H9 (cell line): Measurements from ENCODE around the gene HTR1A. TPM values are rescaled to one million over a fixed set of nuclear protein-coding genes. Genes with fewer than 3 reads are reported as not detected.
A peak's percentile ranks its signal among the peaks of the same experiment; 100 is the strongest.

Experiments
- DNase-seq: peaks from one replicate; pipeline ENCODE4 v3.0.0-alpha.2; 2017
- H2AFZ ChIP-seq: one replicate; pipeline ENCODE4 v1.6.1; 2013; ENCODE audit warnings: mild to moderate bottlenecking, low read length, control low read depth, moderate library complexity
- H2AK5ac ChIP-seq: 2 replicates; pipeline ENCODE4 v1.6.1; 2013; ENCODE audit warnings: low read length, control low read depth, mixed read lengths; ENCODE audit not compliant: insufficient read length
- H2BK120ac ChIP-seq: one replicate; pipeline ENCODE4 v1.6.1; 2013; ENCODE audit warnings: low read depth, mild to moderate bottlenecking, low read length, control low read depth, inconsistent platforms; ENCODE audit not compliant: poor library complexity, severe bottlenecking
- H2BK12ac ChIP-seq: 2 replicates; pipeline ENCODE4 v1.6.1; 2013; ENCODE audit warnings: low read length, control low read depth, mixed read lengths, low read depth; ENCODE audit not compliant: insufficient read length
- H2BK15ac ChIP-seq: 2 replicates; pipeline ENCODE4 v1.6.1; 2013; ENCODE audit warnings: low read depth, low read length, control low read depth
- H2BK20ac ChIP-seq: one replicate; pipeline ENCODE4 v1.6.1; 2013; ENCODE audit warnings: low read depth, mild to moderate bottlenecking, low read length, control low read depth, inconsistent platforms; ENCODE audit not compliant: poor library complexity, severe bottlenecking
- H2BK5ac ChIP-seq: 2 replicates; pipeline ENCODE4 v1.6.1; 2013; ENCODE audit warnings: low read length, control low read depth, mixed read lengths; ENCODE audit not compliant: insufficient read length
- H3K14ac ChIP-seq: 2 replicates; pipeline ENCODE4 v1.6.1; 2013; ENCODE audit warnings: low read length, control low read depth; ENCODE audit not compliant: insufficient read depth
- H3K18ac ChIP-seq: 2 replicates; pipeline ENCODE4 v1.6.1; 2013; ENCODE audit warnings: low read depth, mild to moderate bottlenecking, mixed read lengths, low read length, control low read depth; ENCODE audit not compliant: insufficient read length
- H3K23ac ChIP-seq: 2 replicates; pipeline ENCODE4 v1.6.1; 2013; ENCODE audit warnings: low read length, control low read depth, mixed read lengths, low read depth; ENCODE audit not compliant: insufficient read length
- H3K23me2 ChIP-seq: 2 replicates; pipeline ENCODE4 v1.6.1; 2013; ENCODE audit warnings: low read depth, mild to moderate bottlenecking, mixed read lengths, low read length, control low read depth; ENCODE audit not compliant: insufficient read length, poor library complexity, severe bottlenecking
- H3K27ac ChIP-seq: 2 replicates; pipeline ENCODE4 v1.5.1; 2013; ENCODE audit warnings: low read length, control low read depth, mixed read lengths, low read depth; ENCODE audit not compliant: insufficient read length
- H3K27me3 ChIP-seq: 2 replicates; pipeline ENCODE4 v1.6.1; 2013; ENCODE audit warnings: low read length, control low read depth, inconsistent platforms; ENCODE audit not compliant: insufficient read depth
- H3K4ac ChIP-seq: 2 replicates; pipeline ENCODE4 v1.6.1; 2013; ENCODE audit warnings: low read depth, mild to moderate bottlenecking, control low read depth, inconsistent platforms, low read length, moderate library complexity
- H3K4me1 ChIP-seq: 2 replicates; pipeline ENCODE4 v1.6.1; 2013; ENCODE audit warnings: low read length, control low read depth, inconsistent platforms; ENCODE audit not compliant: insufficient read depth
- H3K4me2 ChIP-seq: 2 replicates; pipeline ENCODE4 v1.6.1; 2013; ENCODE audit warnings: low read length, control low read depth, mixed read lengths; ENCODE audit not compliant: insufficient read length, insufficient read depth
- H3K56ac ChIP-seq: 2 replicates; pipeline ENCODE4 v1.6.1; 2013; ENCODE audit warnings: low read depth, mild to moderate bottlenecking, mixed read lengths, low read length, control low read depth; ENCODE audit not compliant: insufficient read length
- H3K79me1 ChIP-seq: 2 replicates; pipeline ENCODE4 v1.6.1; 2013; ENCODE audit warnings: low read depth, mild to moderate bottlenecking, moderate library complexity, low read length, control low read depth, inconsistent platforms; ENCODE audit not compliant: insufficient read depth, poor library complexity, severe bottlenecking
- H3K79me2 ChIP-seq: 2 replicates; pipeline ENCODE4 v1.6.1; 2013; ENCODE audit warnings: low read length, control low read depth, inconsistent platforms; ENCODE audit not compliant: insufficient read depth
- H3K9ac ChIP-seq: 2 replicates; pipeline ENCODE4 v1.6.1; 2013; ENCODE audit warnings: low read length, control low read depth, mixed read lengths; ENCODE audit not compliant: insufficient read length; ENCODE audit errors: extremely low read depth
- H3K9me3 ChIP-seq: one replicate; pipeline ENCODE4 v1.6.1; 2013; ENCODE audit warnings: low read depth, low read length, inconsistent platforms; ENCODE audit not compliant: control insufficient read depth
- H3T11ph ChIP-seq: one replicate; pipeline ENCODE4 v1.6.1; 2013; ENCODE audit warnings: mild to moderate bottlenecking, low read length, control low read depth, inconsistent platforms
- H4K20me1 ChIP-seq: one replicate; pipeline ENCODE4 v1.6.1; 2013; ENCODE audit not compliant: control insufficient read depth, insufficient read length, insufficient read depth
- H4K5ac ChIP-seq: 2 replicates; pipeline ENCODE4 v1.6.1; 2013; ENCODE audit warnings: low read depth, mild to moderate bottlenecking, mixed read lengths, low read length, control low read depth; ENCODE audit not compliant: insufficient read length
- H4K8ac ChIP-seq: replicated peaks from 2 replicates; pipeline ENCODE4 v1.6.1; 2013; ENCODE audit warnings: low read length, control low read depth, mixed read lengths, low read depth; ENCODE audit not compliant: insufficient read length
- H4K91ac ChIP-seq: 2 replicates; pipeline ENCODE4 v1.6.1; 2013; ENCODE audit warnings: low read depth, mild to moderate bottlenecking, moderate library complexity, mixed read lengths, low read length, control low read depth; ENCODE audit not compliant: insufficient read length
- H3K27ac Mint-ChIP-seq, 3 experiments: 2 replicates in 2 of 3; 3 replicates in 1 of 3; pipeline ENCODE4 v1.8.0; 2020 to 2021; ENCODE audit warnings: mixed read lengths in 3 of 3, mild to moderate bottlenecking in 1 of 3, moderate library complexity in 1 of 3
- H3K27me3 Mint-ChIP-seq: 2 replicates; pipeline ENCODE4 v1.8.0; 2021; ENCODE audit warnings: low read depth, mild to moderate bottlenecking, moderate library complexity, mixed read lengths
- H3K36me3 Mint-ChIP-seq, 3 experiments: 2 replicates in 2 of 3; 3 replicates in 1 of 3; pipeline ENCODE4 v1.8.0; 2020 to 2021; ENCODE audit warnings: low read depth in 3 of 3, mixed read lengths in 3 of 3; ENCODE audit not compliant: insufficient read depth in 1 of 3
- H3K4me1 Mint-ChIP-seq, 2 experiments: 2 replicates each; pipeline ENCODE4 v1.8.0; 2020; ENCODE audit warnings: mixed read lengths in 2 of 2
- H3K4me3 Mint-ChIP-seq, 2 experiments: 2 replicates in 1 of 2; 3 replicates in 1 of 2; pipeline ENCODE4 v1.8.0; 2020 to 2021; ENCODE audit warnings: mild to moderate bottlenecking in 2 of 2, mixed read lengths in 2 of 2, moderate library complexity in 1 of 2
- H3K9me3 Mint-ChIP-seq, 2 experiments: 2 replicates in 1 of 2; 3 replicates in 1 of 2; pipeline ENCODE4 v1.8.0; 2020; ENCODE audit warnings: mild to moderate bottlenecking in 2 of 2, mixed read lengths in 2 of 2, moderate library complexity in 1 of 2
- CTCF ChIP-seq: fragments of 200-600 bp; sonication (generic); conservative IDR thresholded peaks from 3 replicates; pipeline ENCODE4 v1.8.0; 2021; ENCODE audit warnings: antibody characterized with exemption, mild to moderate bottlenecking
- WGBS: extraction: QIAGEN DNeasy Blood & Tissue Kit; methylation state at CpG from one replicate; pipeline ENCODE4 v1.1.7; 2013; ENCODE audit warnings: missing lambda C conversion rate, low lambda C conversion rate, mixed read lengths; ENCODE audit not compliant: insufficient read length; ENCODE audit errors: extremely low coverage; 5-methylcytosine and 5-hydroxymethylcytosine counted together
- total RNA-seq: library from RNA; stranded (reverse); gene quantifications from 2 replicates; pipeline ENCODE4 v1.2.1, GENCODE V29; 2021

The HTR1A gene
- total RNA-seq, 1 experiment from 2014 or later = 0.79 TPM

- Histone ChIP-seq H3T11ph (no peak overlapping the region), H3K9ac (no peak overlapping the region), H3K4me2 (peak overlapping the region; percentile 75), H2AK5ac (no peak overlapping the region), H3K4ac (no peak overlapping the region), H2BK20ac (no peak overlapping the region), H2BK120ac (no peak overlapping the region), H3K18ac (peak overlapping the region; percentile 7), H3K9me3 (no peaks in the 10 kb centered on the region), H3K79me1 (no peaks in the 10 kb centered on the region), H4K5ac (no peak overlapping the region), H3K27me3 (peaks cover 5% of the 10 kb centered on the region; the same call in 1 of the 2 replicates), H4K20me1 (no peaks in the 10 kb centered on the region), H3K14ac (no peak overlapping the region), H3K79me2 (no peaks in the 10 kb centered on the region), H3K27ac (no peak overlapping the region), H4K8ac (no peak overlapping the region), H2AFZ (no peak overlapping the region), H4K91ac (no peak overlapping the region), H3K4me1 (no peaks in the 10 kb centered on the region; the same call in 1 of the 2 replicates), H3K23me2 (peaks cover 38% of the 10 kb centered on the region), H3K23ac (no peak overlapping the region), H2BK5ac (no peak overlapping the region), H2BK12ac (no peak overlapping the region), H3K56ac (no peak overlapping the region), H2BK15ac (no peak overlapping the region)
- TF ChIP-seq CTCF = no peak
- H3K27me3 Mint-ChIP-seq = peaks cover 39% of the 10 kb centered on the region
- peak; percentile 62 for DNase-seq
- H3K4me1 Mint-ChIP-seq = peaks cover 46 to 55% of the 10 kb centered on the region in 2 experiments
- no CpG with 5 or more reads among the region's 34 CpGs for WGBS
- no peak overlapping the region for H3K27ac Mint-ChIP-seq
- peaks cover 0 to 14% (median 0%) of the 10 kb centered on the region in 3 experiments; a peak in 3 of 7 replicates for H3K36me3 Mint-ChIP-seq
- H3K4me3 Mint-ChIP-seq = peak overlapping the region; percentile 73 to 79
- peaks cover 8 to 15% of the 10 kb centered on the region in 2 experiments; a peak in 4 of 5 replicates for H3K9me3 Mint-ChIP-seq
Measured at GRCh38 chr5:63961598-63962161, 565 bp downstream of the HTR1A start.
